HepG2 (cell line): ENCODE measurements around the gene RTEL1. TPM values are rescaled to one million over a fixed set of nuclear protein-coding genes. Genes with fewer than 3 reads are reported as not detected.
A peak's percentile ranks its signal among the peaks of the same experiment; 100 is the strongest.

Source experiments
- ARNT2 ChIP-seq: sonication (generic); formaldehyde crosslinking; IDR thresholded peaks from 2 replicates; pipeline ENCODE4 v1.8.0; 2022; ENCODE audit warnings: mild to moderate bottlenecking, low read depth, missing genetic modification reagents, moderate library complexity
- CBFB ChIP-seq: sonication (generic); formaldehyde crosslinking; IDR thresholded peaks from 2 replicates; pipeline ENCODE4 v1.4.0; 2020; ENCODE audit warnings: missing genetic modification reagents
- ERF ChIP-seq: IDR thresholded peaks from 2 replicates; pipeline ENCODE4 v1.6.1; 2018; ENCODE audit warnings: missing biosample characterization, missing genetic modification reagents
- KLF9 ChIP-seq: IDR thresholded peaks from 2 replicates; pipeline ENCODE4 v1.6.1; 2016; ENCODE audit warnings: low read depth
- NFRKB ChIP-seq: fragments of 450-650 bp; IDR thresholded peaks from 2 replicates; pipeline ENCODE4 v1.6.1; 2017
- RFX5 ChIP-seq: IDR thresholded peaks from 2 replicates; pipeline ENCODE4 v1.6.1; 2011; ENCODE audit warnings: low read depth, low read length, improper control_type of control experiment
- ZBTB20 ChIP-seq: sonication (generic); formaldehyde crosslinking; IDR thresholded peaks from 2 replicates; pipeline ENCODE4 v1.8.1; 2023; ENCODE audit warnings: missing genetic modification reagents, low read depth, mild to moderate bottlenecking, borderline replicate concordance
- ZFP37 ChIP-seq: sonication (generic); formaldehyde crosslinking; IDR thresholded peaks from 2 replicates; pipeline ENCODE4 v1.4.0; 2020; ENCODE audit warnings: missing genetic modification reagents, borderline replicate concordance
- ZNF251 ChIP-seq: sonication (generic); formaldehyde crosslinking; IDR thresholded peaks from 2 replicates; pipeline ENCODE4 v1.9.0; 2021; ENCODE audit warnings: mild to moderate bottlenecking, missing genetic modification reagents
- ZNF572 ChIP-seq: sonication (generic); formaldehyde crosslinking; IDR thresholded peaks from 2 replicates; pipeline ENCODE4 v1.5.1; 2020; ENCODE audit warnings: mild to moderate bottlenecking, missing genetic modification reagents
- ZNF841 ChIP-seq: sonication (generic); formaldehyde crosslinking; IDR thresholded peaks from 2 replicates; pipeline ENCODE4 v1.8.1; 2023; ENCODE audit warnings: missing genetic modification reagents, borderline replicate concordance
- polyA plus RNA-seq, 8 experiments: library from polyadenylated mRNA; depleted of rRNA in 3 of 8; stranded (reverse) in 7 of 8; unstranded in 1 of 8; fragments of >200 nt; fragmentation: Illumina TruSeq in 4 of 8; extraction: Trizol in 4 of 8; gene quantifications; 2 replicates each; pipeline versions ENCODE4 v1.2.1 to v1.2.3, GENCODE V29; 2011 to 2016; ENCODE audit warnings: low read depth in 4 of 8, missing spikeins in 1 of 8, mixed read lengths in 1 of 8; ENCODE audit not compliant: insufficient read depth in 1 of 8
- total RNA-seq, 5 experiments: library from RNA; depleted of rRNA; stranded (reverse); fragments of >200 nt; fragmentation: Illumina TruSeq; extraction: Trizol; gene quantifications; 2 replicates each; pipeline ENCODE4 v1.2.3, GENCODE V29; 2016; ENCODE audit warnings: low read depth in 1 of 5
- TF ChIP-seq, protein P1 (sequence below): sonication (generic); formaldehyde crosslinking; IDR thresholded peaks from 2 replicates; pipeline ENCODE4 v1.9.0; 2022; ENCODE audit warnings: missing genetic modification reagents, mild to moderate bottlenecking, borderline replicate concordance
- TF ChIP-seq, protein P2 (sequence below): sonication (generic); formaldehyde crosslinking; IDR thresholded peaks from 2 replicates; pipeline ENCODE4 v1.4.0; 2020; ENCODE audit warnings: missing genetic modification reagents, borderline replicate concordance
- TF ChIP-seq, protein P3 (sequence below): sonication (generic); formaldehyde crosslinking; IDR thresholded peaks from 2 replicates; pipeline ENCODE4 v1.4.0; 2020; ENCODE audit warnings: mild to moderate bottlenecking, low read depth, missing genetic modification reagents

RTEL1 gene
- total and polyA plus RNA-seq, 2 of the 13 experiments (the other 11 are each of a cell fraction or from before 2014, with no cell fraction given): 21.8 to 36.4 TPM

DNA sequence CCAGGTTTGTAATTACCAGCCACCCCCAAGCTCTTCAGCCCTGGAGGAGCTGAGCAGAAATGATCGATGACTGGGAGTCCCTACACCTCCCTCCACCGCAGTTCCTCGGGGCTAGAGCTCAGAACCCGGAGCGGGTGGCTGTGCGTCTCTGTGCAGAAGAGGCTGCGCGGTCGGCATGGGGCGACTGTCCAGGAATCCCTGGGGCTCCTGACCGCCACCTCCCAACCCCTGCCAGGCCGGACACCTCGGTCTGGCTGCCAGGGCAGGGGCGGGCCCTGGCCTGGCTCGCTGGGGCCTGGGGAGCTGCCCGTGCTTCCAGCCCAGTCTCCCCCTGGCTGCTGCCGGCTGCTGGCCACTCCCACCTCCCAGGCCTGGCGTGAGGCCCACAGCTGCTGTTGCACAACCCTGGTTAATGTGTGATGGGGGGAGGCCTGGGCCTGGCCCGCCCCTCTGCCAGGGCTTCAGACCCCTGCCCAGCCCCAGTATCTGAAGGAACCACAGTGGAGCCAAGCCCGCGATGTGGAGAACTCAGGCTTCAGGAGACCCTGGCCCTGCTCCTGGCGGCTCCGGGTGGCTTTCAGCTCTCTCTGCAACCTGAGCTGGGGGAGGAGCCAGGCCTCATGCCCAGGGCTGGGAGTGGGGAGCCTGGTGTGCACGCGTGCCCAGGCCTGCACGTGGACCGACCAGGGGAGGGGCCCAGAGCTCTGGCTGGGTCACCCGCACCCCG lies 82.7 kb downstream of the RTEL1 start (continued):
- TF ChIP-seq, protein P1, sequence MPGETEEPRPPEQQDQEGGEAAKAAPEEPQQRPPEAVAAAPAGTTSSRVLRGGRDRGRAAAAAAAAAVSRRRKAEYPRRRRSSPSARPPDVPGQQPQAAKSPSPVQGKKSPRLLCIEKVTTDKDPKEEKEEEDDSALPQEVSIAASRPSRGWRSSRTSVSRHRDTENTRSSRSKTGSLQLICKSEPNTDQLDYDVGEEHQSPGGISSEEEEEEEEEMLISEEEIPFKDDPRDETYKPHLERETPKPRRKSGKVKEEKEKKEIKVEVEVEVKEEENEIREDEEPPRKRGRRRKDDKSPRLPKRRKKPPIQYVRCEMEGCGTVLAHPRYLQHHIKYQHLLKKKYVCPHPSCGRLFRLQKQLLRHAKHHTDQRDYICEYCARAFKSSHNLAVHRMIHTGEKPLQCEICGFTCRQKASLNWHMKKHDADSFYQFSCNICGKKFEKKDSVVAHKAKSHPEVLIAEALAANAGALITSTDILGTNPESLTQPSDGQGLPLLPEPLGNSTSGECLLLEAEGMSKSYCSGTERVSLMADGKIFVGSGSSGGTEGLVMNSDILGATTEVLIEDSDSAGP (CRISPR knock-in tag): peak; percentile 97
- TF ChIP-seq RFX5 (no peak), ARNT2 (CRISPR knock-in tag) (peak; percentile 98), ZNF572 (CRISPR knock-in tag) (peak; percentile 98), NFRKB (no peak), ERF (CRISPR knock-in tag) (peak; percentile 98), ZNF251 (CRISPR knock-in tag) (no peak; the same call in none of the 2 replicates), KLF9 (CRISPR knock-in tag) (peak; percentile 100), CBFB (peak; percentile 77), ZBTB20 (CRISPR knock-in tag) (peak; percentile 78; the same call in 1 of the 2 replicates), ZNF841 (CRISPR knock-in tag) (no peak), ZFP37 (peak; percentile 97)
- TF ChIP-seq, protein P2, sequence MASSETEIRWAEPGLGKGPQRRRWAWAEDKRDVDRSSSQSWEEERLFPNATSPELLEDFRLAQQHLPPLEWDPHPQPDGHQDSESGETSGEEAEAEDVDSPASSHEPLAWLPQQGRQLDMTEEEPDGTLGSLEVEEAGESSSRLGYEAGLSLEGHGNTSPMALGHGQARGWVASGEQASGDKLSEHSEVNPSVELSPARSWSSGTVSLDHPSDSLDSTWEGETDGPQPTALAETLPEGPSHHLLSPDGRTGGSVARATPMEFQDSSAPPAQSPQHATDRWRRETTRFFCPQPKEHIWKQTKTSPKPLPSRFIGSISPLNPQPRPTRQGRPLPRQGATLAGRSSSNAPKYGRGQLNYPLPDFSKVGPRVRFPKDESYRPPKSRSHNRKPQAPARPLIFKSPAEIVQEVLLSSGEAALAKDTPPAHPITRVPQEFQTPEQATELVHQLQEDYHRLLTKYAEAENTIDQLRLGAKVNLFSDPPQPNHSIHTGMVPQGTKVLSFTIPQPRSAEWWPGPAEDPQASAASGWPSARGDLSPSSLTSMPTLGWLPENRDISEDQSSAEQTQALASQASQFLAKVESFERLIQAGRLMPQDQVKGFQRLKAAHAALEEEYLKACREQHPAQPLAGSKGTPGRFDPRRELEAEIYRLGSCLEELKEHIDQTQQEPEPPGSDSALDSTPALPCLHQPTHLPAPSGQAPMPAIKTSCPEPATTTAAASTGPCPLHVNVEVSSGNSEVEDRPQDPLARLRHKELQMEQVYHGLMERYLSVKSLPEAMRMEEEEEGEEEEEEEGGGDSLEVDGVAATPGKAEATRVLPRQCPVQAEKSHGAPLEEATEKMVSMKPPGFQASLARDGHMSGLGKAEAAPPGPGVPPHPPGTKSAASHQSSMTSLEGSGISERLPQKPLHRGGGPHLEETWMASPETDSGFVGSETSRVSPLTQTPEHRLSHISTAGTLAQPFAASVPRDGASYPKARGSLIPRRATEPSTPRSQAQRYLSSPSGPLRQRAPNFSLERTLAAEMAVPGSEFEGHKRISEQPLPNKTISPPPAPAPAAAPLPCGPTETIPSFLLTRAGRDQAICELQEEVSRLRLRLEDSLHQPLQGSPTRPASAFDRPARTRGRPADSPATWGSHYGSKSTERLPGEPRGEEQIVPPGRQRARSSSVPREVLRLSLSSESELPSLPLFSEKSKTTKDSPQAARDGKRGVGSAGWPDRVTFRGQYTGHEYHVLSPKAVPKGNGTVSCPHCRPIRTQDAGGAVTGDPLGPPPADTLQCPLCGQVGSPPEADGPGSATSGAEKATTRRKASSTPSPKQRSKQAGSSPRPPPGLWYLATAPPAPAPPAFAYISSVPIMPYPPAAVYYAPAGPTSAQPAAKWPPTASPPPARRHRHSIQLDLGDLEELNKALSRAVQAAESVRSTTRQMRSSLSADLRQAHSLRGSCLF (CRISPR knock-in tag): peak; percentile 41; the same call in 1 of the 2 replicates
- TF ChIP-seq, protein P3, sequence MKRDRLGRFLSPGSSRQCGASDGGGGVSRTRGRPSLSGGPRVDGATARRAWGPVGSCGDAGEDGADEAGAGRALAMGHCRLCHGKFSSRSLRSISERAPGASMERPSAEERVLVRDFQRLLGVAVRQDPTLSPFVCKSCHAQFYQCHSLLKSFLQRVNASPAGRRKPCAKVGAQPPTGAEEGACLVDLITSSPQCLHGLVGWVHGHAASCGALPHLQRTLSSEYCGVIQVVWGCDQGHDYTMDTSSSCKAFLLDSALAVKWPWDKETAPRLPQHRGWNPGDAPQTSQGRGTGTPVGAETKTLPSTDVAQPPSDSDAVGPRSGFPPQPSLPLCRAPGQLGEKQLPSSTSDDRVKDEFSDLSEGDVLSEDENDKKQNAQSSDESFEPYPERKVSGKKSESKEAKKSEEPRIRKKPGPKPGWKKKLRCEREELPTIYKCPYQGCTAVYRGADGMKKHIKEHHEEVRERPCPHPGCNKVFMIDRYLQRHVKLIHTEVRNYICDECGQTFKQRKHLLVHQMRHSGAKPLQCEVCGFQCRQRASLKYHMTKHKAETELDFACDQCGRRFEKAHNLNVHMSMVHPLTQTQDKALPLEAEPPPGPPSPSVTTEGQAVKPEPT (CRISPR knock-in tag): 0 out of 2 replicates have a peak, but pooled peaks have one; percentile 31
